ENCODE data around the gene DNAH10. TPM values are rescaled to one million over a fixed set of nuclear protein-coding genes. Genes with fewer than 3 reads are reported as not detected.

Gene DNAH10
- total and polyA plus RNA-seq, 2 of the 4 experiments (the other 2 are of a cell fraction), result 0.18 to 0.22 TPM

DNA sequence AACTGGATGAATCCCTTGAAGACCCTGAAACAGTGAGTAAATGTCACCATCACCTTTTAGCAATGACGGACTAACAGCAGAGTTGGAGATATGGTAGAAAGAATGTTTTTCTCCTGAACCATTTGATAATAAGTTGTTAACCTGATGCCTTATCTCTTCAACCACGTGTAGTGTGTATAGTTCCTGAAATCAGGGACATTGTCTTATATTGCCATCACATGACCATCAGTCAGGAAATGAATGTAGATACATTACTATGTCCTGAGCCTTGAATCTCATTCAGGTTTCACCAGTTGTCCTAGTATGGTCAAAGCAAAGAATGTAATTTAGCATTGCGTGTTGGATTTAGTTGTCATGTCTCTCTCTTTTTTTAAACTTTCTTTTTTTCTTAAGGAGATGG lies 34.2 kb upstream of the DNAH10 start:
- Histone ChIP-seq H4K8ac (ENCODE audit: low read depth in 2 of 2, low read length in 2 of 2) (no peak overlapping the region), H3K4me1 (ENCODE audit: control insufficient read depth, insufficient read depth, low read length) (no peaks in the 10 kb centered on the region), H3K14ac (replicated peaks; ENCODE audit: low read depth, low read length) (no peak overlapping the region), H3K27ac (ENCODE audit: insufficient read depth, low read length) (no peak overlapping the region), H3K9me1 (ENCODE audit: insufficient read depth, low read length) (0 out of 2 replicates have a peak, but pooled peaks cover under 1% of the 10 kb centered on the region), H3K56ac (ENCODE audit: extremely low read depth, insufficient read depth, low read length) (no peak overlapping the region), H3K4ac (ENCODE audit: low read depth, low read length) (no peak overlapping the region), H2AK5ac (ENCODE audit: low read depth, low read length) (no peak overlapping the region), H3K23ac (ENCODE audit: low read depth, low read length) (no peak overlapping the region), H4K5ac (ENCODE audit: low read depth, low read length) (no peak overlapping the region), H3K36me3 (ENCODE audit: control insufficient read depth, insufficient read depth, low read length) (peaks cover 37% of the 10 kb centered on the region), H3K4me3 (ENCODE audit: insufficient read depth, low read depth, low read length) (no peak overlapping the region), H2BK120ac (ENCODE audit: low read depth, low read length) (no peak overlapping the region), H3K18ac (ENCODE audit: low read depth, low read length) (no peak overlapping the region), H2AFZ (replicated peaks; ENCODE audit: low read length, poor library complexity) (no peak overlapping the region), H4K91ac (ENCODE audit: insufficient read depth, low read depth, low read length) (no peak overlapping the region), H3K9ac (ENCODE audit: low read depth, low read length) (no peak overlapping the region), H2BK5ac (ENCODE audit: low read depth, low read length, poor library complexity, severe bottlenecking) (no peak overlapping the region), H2BK15ac (ENCODE audit: low read depth, low read length) (no peak overlapping the region), H2BK20ac (ENCODE audit: low read depth, low read length) (no peak overlapping the region), H4K20me1 (ENCODE audit: insufficient read depth, low read length) (no peaks in the 10 kb centered on the region), H3K4me2 (ENCODE audit: low read depth, low read length) (no peak overlapping the region), H2AK9ac (replicated peaks; ENCODE audit: low read depth, low read length, poor library complexity) (no peak overlapping the region), H3K27me3 (ENCODE audit: control insufficient read depth, insufficient read depth, low read length) (no peaks in the 10 kb centered on the region), H3K9me3 (ENCODE audit: control insufficient read depth, insufficient read depth, low read length) (no peaks in the 10 kb centered on the region), H3K79me1 (ENCODE audit: low read depth in 1 of 2, low read length in 2 of 2) (no peaks in the 10 kb centered on the region; a peak in 1 of 4 replicates)
- intact Hi-C loops (cut with micrococcal nuclease), result no loop called here
- DNase-seq (no peak), ATAC-seq (ENCODE audit: low read depth) (no peak)
- WGBS, 2 experiments (ENCODE audit: extremely low coverage in 2 of 2, insufficient read length in 1 of 2), result no CpG with 5 or more reads among the region's 3 CpGs
- CTCF ChIA-PET, result no interaction called here
- TF ChIP-seq FOS (IDR thresholded peaks at IDR 0.05; ENCODE audit: low read depth, low read length) (no peak), MXI1 (IDR thresholded peaks at IDR 0.05; ENCODE audit: borderline replicate concordance, low read depth, low read length) (no peak), CHD1 (IDR thresholded peaks at IDR 0.05; ENCODE audit: low read depth, low read length) (no peak), SMC3 (IDR thresholded peaks at IDR 0.05; ENCODE audit: low read depth, low read length) (no peak), RAD21 (IDR thresholded peaks at IDR 0.05; ENCODE audit: low read length) (no peak), RCOR1 (IDR thresholded peaks at IDR 0.05; ENCODE audit: insufficient replicate concordance, low read length) (no peak), NFE2L2 (IDR thresholded peaks at IDR 0.05; ENCODE audit: low read depth, low read length) (no peak), BHLHE40 (IDR thresholded peaks at IDR 0.05; ENCODE audit: low read depth, low read length) (no peak), MAZ (IDR thresholded peaks at IDR 0.05; ENCODE audit: borderline replicate concordance, low read depth, low read length) (no peak)
- TF ChIP-seq, protein P1, sequence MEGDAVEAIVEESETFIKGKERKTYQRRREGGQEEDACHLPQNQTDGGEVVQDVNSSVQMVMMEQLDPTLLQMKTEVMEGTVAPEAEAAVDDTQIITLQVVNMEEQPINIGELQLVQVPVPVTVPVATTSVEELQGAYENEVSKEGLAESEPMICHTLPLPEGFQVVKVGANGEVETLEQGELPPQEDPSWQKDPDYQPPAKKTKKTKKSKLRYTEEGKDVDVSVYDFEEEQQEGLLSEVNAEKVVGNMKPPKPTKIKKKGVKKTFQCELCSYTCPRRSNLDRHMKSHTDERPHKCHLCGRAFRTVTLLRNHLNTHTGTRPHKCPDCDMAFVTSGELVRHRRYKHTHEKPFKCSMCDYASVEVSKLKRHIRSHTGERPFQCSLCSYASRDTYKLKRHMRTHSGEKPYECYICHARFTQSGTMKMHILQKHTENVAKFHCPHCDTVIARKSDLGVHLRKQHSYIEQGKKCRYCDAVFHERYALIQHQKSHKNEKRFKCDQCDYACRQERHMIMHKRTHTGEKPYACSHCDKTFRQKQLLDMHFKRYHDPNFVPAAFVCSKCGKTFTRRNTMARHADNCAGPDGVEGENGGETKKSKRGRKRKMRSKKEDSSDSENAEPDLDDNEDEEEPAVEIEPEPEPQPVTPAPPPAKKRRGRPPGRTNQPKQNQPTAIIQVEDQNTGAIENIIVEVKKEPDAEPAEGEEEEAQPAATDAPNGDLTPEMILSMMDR (conservative IDR thresholded peaks at IDR 0.05; ENCODE audit: low read depth, low read length), result no peak
- TF ChIP-seq, protein P2, sequence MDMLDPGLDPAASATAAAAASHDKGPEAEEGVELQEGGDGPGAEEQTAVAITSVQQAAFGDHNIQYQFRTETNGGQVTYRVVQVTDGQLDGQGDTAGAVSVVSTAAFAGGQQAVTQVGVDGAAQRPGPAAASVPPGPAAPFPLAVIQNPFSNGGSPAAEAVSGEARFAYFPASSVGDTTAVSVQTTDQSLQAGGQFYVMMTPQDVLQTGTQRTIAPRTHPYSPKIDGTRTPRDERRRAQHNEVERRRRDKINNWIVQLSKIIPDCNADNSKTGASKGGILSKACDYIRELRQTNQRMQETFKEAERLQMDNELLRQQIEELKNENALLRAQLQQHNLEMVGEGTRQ (IDR thresholded peaks at IDR 0.05; ENCODE audit: low read depth, low read length), result no peak
- TF ChIP-seq, protein P3, sequence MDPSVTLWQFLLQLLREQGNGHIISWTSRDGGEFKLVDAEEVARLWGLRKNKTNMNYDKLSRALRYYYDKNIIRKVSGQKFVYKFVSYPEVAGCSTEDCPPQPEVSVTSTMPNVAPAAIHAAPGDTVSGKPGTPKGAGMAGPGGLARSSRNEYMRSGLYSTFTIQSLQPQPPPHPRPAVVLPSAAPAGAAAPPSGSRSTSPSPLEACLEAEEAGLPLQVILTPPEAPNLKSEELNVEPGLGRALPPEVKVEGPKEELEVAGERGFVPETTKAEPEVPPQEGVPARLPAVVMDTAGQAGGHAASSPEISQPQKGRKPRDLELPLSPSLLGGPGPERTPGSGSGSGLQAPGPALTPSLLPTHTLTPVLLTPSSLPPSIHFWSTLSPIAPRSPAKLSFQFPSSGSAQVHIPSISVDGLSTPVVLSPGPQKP (IDR thresholded peaks at IDR 0.05; ENCODE audit: borderline replicate concordance, low read depth, low read length), result no peak
- dilution Hi-C loops (cut with HindIII; ENCODE audit: low sequenced_read_pairs, unreplicated experiment), result no loop called here
- no TSS peak for BruUV-seq (replicated peaks)
- in situ Hi-C loops (cut with MboI; ENCODE audit: low sequenced_read_pairs), result no loop called here
- POLR2A ChIA-PET (ENCODE audit: unreplicated experiment), result no interaction called here
